Measurements from ENCODE around the gene DNASE1L3.

DNA sequence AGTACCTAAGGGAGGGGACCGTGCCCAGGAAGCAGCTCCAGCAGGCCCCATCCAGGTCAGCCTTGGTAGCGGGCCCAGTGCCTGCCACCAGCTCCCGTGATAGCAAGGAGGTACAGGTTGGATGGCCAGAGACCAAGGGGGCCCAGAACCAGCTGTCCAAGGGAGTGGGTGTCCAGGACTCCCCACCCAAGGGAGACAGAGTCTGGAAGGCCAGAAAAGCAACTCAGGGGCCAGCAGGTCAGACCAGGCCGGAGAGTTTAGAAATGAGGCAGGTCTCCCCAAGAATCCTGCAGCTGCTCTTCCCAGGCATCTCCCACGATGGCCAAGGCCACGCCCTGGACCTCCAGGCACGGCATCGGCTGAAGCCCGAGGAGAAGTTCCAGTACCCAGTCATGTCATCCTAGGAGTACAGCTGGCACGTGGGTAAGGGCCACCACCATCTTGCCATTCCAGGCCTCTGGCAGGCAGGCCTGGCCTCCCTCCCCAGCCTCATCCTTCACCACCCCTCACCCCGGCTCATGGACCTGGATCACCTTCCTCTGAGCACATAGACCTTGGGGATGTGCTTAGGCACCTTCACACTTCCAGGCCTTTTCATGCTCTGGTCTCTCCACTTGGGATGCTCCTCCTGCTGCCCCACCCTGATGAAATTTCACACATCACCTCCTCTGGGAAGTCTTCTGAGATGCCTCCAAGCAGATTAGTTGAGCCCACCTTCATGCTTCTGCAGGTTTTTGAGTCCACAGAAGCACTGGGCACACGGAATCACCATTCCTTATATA is 30.5 kb downstream of the DNASE1L3 start:
- TF ChIP-seq GATA3 (IDR thresholded peaks at IDR 0.05; ENCODE audit: borderline replicate concordance) (no peak), KDM1A (IDR thresholded peaks at IDR 0.05; ENCODE audit: low read depth) (no peak), MAZ (IDR thresholded peaks at IDR 0.05; ENCODE audit: borderline replicate concordance, low read depth, low read length) (no peak), POLR2A (IDR thresholded peaks at IDR 0.05; ENCODE audit: low read length) (no peak)
- TF ChIP-seq, protein P1, sequence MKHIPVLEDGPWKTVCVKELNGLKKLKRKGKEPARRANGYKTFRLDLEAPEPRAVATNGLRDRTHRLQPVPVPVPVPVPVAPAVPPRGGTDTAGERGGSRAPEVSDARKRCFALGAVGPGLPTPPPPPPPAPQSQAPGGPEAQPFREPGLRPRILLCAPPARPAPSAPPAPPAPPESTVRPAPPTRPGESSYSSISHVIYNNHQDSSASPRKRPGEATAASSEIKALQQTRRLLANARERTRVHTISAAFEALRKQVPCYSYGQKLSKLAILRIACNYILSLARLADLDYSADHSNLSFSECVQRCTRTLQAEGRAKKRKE (CRISPR knock-in tag; IDR thresholded peaks at IDR 0.05; ENCODE audit: low read depth) = no peak
- TF ChIP-seq, protein P2, sequence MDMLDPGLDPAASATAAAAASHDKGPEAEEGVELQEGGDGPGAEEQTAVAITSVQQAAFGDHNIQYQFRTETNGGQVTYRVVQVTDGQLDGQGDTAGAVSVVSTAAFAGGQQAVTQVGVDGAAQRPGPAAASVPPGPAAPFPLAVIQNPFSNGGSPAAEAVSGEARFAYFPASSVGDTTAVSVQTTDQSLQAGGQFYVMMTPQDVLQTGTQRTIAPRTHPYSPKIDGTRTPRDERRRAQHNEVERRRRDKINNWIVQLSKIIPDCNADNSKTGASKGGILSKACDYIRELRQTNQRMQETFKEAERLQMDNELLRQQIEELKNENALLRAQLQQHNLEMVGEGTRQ (IDR thresholded peaks at IDR 0.05) = no peak

All from A549 (cell line).